NCI-H2107 (cell line): Measurements from ENCODE around the gene LSP1.
A peak's percentile ranks its signal among the peaks of the same experiment; 100 is the strongest.

ENCODE experiments used
- DNase-seq: peaks from one replicate; lab custom pipeline; 2025; lab: John Stamatoyannopoulos, UW

LSP1 gene

DNA sequence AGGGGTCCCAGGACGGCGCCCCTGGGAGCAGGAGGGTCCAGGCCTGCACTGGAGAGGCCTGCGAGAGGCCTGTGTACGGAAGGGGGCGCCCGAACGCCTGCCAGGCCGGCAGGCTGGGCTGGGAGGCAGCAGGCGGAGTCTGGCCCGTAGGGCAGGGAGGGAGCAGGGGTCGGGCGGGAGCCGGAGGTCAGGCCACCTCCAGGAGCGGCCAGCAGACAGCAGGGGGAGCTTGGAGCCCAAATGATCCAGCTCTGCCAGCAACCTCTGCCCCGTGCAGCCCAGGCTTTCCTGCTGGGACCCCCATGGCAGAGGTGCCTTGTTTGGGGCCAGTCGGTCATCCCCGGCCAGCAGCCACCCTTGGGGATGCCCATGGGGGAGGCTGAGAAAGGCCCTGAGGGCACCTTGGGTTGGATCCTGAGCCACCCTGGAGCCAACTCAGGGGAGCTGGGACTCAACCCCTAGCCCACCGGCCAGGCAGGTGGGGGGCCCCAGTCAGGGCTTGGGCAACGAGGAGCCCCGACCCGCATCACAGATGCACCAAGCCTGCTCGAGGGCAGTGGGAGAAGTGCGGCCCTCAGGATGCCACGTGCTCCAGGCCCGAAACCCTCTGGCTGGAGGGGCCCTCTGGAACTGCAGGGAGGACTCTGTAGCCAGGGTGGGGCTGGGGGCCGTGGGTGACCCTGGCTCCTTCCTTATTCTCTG lies 27.7 kb upstream of the LSP1 start:
- DNase-seq: no peak

DNA sequence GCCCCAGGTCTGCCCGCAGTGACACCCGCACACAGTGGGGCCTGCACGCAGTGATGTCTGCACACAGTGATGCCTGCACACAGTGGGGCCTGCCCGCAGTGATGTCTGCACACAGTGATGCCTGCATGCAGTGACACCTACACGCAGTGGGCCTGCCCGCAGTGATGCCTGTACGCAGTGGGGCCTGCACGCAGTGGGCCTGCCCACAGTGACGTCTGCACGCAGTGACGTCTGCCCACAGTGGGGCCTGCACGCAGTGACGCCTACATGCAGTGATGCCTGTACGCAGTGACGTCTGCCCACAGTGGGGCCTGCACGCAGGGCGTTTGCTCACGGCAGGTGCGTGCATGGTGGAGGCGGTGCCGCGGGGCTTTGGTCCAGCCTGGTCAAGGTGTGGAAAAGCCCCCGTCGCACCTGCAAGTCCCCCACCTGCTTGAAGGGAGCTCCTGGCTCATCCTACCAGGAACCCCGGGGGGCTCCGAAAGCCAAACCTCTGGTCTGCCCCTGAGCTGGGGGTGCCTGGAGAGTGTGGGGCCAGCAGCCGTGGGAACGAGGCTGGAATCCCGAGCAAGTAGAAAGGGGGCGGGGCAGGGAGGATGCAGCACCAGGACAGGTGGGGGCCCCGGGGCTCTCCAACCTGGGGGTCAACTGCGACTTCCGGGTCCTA lies 27.0 kb upstream of the LSP1 start:
- DNase-seq: no peak

DNA sequence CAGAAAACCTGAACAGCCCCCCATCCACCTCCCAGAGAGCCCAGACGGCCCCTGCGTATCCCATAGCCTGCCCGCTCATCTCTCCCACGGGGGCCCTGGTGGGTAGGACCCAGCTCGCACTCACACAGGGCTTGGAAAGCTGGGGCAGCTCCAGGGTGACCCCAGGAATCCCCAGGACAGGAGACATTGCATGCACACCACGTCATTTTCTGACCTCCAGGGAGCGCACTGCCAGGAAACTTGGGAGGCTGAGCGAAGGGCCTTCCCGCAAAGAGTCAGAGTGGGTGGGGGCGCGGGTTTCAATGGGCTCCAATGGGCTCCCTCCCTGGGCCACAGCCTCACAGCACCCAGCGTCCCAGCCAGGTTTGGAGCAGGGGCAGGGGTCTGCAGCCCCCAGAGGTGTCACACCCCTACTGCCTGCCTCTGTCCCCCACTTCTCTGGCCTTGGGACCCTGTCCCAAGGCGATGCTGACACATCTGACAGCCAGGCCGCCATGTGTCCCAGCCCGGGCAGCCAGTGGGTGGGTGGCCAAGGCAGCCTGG lies 26.3 kb upstream of the LSP1 start:
- DNase-seq: no peak

DNA sequence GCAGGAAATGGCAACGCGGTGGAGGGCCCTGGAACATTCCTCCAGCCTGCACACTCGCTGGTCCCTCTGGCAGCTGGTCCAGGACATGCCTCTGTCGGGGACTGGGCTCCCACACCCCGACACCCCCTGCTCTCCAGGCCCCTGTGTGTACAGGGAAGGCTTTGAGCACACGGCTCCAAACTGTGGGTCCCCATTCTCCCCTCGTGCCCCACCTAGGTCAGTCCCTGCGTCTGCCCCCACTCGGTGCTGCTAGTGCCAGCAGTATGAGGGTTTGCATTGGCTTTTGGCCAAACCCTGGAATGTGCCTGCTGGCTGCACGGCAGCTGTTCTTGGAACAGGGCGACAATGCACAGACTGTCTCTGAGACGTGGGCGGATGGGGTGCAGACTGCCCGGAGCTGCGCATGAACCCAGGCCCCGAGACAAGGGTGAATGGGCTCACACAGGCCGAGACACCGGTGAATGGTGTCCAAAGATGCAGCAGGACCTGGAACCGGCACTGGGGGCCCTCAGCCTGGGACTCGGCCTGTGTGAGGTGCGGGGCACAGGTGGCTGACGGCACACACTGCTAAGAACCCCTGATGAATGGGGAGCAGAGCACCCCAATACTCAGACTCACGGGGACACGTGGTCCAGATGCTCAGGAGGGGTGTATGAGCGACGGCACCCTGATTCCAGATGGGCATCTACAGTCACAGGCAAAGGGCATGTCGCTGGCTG lies 25.6 kb upstream of the LSP1 start:
- DNase-seq: peak; percentile 21

DNA sequence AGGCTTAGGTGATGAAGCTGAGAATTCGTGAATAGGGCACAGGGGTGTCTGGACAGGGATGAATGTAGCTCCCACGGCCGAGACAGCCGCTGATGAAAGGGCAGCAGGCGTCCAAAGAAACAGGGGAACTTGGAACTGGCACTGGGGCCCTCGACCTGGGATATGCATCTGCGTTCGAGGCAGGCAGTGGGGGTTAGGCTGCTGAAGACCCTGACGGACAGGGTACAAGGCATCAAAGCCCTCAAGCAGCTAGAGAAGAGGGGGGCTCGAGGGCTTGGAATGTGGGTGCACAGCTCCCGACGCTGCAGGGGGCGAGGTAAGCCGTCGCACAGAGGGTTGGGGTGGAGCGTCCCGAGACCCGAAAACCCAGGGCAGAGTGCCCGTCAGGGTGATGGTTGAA lies 25.0 kb upstream of the LSP1 start:
- DNase-seq: no peak

DNA sequence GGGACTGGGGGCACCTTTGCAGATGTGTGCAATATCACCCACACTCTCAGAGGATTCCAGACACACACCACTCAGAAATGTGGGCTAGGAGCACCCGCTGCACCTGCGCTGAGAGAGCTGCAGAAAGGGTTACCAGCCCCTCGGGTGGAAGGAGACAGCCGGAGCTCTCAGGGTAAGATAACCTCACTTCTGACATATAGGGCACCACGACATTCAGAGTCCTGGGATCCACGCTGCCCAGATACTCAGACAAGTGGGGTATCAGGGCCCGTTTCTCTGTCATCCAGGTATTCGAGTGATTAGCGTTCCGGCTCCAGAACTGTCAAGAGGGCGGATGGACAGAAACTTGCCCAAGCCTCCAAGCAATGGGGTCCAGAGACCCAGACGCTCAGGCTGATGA lies 24.3 kb upstream of the LSP1 start:
- no peak for DNase-seq

DNA sequence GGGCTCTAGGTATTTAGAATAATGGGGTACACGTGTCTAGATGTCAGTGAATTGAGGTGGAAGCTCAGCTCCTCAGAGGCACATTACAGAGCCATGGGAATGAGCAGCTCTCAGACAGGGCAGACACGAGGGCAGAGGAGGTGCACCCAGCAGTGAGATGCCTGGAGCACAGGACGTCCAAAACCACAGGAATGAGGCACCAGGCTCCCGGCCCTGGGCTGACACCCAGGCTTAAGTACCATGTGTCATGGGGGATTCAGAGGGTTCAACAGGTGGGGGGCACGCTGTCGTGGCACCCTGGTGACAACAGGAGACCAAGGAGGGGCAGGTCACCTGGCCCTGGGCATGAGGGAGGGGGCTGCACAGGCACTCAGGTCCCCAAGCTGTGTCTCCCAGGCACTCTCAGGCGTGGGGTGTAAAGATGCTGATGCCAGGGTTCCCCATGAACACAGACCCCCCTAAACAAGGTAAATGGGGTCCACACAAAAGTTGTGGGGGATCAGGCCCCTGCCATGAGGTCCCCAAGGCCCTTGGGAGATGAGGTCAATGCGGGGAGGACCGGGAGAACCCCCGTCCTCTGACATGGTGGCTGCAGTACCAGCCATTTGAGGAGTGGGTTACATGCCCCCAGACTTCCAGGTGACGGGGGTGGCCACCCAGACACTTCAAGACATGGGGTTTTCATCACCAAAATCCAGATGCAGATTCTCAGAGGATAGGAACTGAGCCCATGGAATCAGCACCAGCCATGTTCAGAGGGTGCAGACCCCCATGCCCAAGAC lies 23.7 kb upstream of the LSP1 start:
- DNase-seq: no peak

DNA sequence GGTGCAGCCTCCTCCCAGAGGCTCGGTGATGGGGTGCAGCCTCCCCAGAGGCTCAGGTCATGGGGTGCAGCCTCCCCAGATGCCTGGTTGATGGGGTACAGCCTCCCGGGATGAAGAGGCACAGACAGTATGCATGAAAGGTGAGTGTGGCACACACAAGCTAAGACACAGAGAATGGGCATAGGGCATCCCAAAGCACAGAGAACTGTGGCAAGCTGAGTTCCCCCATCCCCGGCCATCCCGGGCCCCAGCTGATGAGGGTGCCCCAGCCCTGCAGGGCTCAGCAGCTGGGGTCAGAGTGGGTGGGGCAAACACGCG lies 22.9 kb upstream of the LSP1 start:
- no peak for DNase-seq

DNA sequence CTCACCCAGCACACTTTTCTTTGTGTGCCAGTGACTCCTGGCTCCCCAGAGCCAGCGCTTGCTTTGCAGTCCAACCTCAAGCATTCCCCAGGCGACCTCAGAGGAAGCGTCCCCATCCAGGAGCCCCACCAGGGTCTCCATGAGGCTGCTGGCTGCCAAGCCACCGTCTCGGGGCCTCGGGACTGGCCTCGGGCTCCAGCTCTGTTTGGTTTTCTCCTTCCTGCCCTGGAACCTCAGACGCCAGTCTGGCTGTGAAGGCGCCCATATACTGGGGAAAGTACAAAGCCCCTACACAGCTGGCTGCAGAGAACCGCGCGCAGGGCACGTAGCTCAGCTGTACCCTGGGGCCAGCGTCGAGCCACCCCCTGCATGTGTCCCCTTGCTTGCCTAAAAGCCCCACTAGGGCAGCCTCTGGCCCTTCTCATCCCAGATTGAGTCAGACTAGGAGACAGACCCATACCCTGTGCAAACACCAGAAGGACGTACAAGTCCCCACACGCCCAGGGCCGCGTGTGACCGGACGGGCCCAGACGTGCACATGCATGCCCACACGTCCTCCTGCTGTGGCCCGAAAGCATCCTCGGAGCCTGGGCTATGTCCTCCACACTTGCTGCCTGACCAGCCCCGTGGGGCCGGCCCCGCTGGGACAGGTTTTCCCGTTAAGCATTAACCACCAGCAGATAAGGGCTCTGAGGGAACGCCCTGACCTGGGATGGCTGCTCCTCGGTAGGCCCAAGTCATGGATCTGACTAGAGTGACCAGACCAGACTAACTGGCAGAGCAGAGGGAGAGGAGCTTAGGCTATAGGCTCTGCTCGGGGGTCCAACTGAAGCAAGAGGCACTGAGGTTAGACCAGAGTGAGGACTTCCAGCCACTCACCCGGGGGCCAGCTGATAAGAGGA lies 22.3 kb upstream of the LSP1 start:
- no peak for DNase-seq

DNA sequence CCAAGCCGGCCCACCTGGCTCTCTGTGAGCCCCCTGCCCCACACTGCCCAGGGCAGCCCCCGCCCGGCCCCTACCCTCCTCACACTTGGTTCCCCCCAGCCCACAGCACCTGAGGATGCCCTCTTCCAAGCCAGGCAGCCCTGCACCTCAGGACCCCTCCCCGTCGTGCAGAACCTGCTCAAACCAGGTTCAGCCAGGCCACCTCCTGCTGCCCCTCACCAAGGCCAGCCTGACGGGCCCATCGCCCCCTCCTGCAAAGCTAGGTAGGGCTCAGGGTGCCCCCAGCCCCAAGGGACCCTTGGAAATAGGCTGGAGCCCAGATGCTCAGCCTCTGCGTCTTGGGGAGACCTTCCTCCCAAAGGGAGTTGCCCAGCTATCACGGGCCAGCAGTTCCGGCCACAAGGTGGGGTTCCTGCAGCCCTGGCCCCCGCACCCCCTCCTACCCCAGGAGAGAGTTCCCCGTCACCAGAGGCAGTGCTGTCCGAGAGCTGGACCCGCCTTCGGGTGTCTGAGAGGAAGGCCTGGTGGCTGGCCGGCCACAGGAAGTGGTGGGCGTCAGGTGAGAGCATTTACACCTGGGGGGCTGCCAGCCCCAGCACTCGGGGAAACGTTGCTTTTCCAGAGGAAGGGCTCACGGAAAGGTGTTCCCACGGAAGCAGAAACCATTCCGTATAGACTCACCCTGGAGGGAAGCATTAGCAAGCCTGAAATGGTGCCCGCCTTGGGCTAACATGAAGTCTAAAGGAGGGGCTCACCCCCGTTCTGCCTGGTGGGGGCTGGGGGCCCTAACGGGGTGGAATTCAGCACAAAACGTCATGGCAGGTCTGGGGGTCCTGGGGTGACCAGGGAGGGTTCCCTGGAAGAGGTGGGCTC lies 21.3 kb upstream of the LSP1 start:
- DNase-seq: no peak

DNA sequence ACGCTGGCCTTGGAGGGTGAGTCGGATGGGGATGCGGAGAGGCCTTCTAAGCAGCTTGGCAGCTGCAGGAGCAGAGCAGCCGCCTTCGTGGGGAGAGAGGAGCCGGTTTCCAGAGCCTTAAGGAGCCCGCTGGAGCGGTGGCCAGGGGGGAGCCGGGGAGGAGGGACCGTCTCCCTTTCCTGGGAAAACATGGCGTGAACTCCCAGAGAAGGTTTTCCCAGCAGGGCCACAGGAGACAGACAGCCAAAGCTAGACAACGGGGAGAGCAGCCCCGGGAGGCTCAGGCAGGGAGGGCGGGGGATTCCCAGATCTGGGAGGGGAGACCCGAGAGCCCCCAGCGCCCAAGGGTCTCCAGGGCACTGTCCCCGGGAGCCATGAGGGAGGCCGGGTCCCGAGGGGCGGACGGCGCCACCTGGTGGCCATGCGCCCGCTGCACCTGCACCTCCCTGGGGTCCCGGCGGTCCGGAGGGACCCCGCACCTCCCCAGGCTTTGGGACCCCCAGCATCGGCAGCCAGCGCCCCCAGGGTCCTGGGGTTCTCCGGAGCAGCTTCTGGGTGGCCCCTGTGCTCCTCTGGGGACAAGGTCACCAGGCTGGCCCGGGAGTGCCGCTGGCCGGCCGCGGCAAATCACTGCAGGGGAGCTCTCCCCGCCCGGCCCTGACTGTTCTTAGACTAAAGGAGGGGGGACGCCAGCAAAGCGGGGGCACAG lies 20.5 kb upstream of the LSP1 start:
- DNase-seq: no peak

DNA sequence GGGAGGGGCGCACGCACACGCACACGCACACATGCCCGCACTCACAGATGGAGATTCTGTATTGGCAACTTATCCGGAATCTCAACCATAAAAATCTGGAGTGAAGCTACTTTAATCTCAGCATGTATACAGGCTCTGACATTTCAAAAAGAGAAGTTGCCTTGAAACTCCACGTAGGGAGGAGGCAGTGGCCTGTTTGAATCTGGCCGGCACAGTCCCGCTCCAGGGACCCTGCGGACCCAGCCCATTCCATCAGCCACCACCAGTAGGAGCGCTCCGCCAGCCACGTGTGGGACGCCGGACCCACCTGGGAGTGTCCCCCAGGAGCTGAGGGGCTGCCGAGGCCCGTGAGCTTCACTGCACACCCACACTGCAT lies 20.0 kb upstream of the LSP1 start:
- DNase-seq: no peak

DNA sequence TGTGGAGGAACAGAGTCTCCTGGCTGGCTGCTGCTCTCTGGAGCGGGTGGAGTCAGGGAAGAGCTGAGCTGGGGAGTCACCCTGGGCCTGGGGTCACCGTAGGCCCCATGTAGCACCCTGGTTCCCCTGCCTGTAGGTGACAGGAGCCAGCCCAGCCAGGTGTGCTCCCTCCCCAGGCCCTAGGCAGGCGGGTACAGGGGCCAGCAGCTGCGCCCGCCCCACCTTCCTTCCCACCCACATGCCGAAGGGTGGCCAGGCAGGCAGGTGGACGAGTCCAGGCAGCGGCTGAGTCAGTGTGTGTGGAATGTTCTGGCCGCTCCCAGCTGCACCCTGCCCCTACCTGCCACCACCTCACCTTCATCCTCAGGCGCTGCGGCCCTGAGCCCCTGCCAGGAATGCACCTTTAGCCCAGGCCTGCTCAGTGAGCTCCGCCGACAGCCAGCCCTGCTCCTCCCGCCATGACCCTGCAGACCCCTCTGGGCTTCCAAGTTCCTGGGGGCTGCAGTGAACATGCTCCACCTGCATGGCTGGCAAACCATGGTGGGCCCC lies 18.7 kb upstream of the LSP1 start:
- DNase-seq: no peak

DNA sequence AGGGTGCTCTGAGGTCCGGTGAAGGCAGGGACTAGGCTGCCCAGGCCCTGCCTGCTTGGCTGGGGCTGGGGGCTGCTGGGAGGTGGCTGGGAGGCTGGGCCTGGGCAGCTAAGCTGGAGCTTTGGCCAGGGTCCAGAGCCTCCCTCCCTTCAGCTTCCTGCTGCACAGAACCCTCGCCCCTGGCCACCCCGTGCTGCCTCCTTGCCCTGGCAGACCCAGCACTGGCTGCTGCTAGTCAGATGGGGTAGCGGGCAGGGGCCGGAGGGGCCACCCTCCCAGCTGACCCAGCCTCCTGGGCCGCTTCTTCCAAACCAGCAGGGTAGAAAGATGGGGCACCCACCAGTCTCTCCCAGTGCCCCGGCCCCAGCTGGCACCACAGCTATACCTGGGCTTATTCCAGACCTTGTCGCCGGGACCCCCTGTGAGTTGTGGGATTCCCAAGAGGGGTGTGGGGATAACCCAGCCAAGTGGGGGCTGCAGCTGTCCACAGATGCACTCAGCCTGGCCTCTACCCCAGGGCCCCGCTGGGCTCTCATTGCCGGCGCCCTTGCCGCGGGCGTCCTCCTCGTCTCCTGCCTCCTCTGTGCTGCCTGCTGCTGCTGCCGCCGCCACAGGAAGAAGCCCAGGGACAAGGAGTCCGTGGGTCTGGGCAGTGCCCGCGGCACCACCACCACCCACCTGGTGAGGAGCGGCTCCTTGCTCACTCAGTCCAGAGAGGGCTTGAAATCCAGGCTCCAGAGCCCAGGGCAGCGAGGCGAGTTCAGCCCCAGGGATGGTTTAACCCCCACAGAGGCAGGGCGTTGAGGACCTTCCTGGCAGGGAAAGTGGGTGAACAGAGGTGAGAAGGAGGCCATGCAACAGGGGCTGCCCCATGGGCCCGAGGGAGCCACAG lies 17.9 kb upstream of the LSP1 start, which contains the start of gene SYT8:
Gene SYT8 (plus strand): TSS at position 212 of the 892 bp plus-strand sequence. CDS start 116 bp downstream, at position 328.
- DNase-seq: no peak

DNA sequence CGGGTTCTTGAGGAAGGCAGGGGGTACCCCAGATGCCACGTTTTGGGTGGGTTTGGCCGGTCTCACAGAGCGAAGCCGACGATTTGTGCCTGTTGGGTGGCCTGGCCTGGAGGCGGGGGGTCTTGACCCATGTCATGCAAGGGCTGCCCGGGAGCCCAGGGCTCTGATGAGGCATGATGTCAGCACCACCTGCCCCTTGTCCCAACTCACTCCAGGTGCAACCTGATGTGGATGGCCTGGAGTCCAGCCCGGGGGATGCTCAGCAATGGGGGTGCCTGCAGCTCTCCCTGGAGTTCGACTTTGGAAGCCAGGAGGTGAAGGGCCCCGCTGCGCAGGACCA lies 17.2 kb upstream of the LSP1 start:
- no peak for DNase-seq

DNA sequence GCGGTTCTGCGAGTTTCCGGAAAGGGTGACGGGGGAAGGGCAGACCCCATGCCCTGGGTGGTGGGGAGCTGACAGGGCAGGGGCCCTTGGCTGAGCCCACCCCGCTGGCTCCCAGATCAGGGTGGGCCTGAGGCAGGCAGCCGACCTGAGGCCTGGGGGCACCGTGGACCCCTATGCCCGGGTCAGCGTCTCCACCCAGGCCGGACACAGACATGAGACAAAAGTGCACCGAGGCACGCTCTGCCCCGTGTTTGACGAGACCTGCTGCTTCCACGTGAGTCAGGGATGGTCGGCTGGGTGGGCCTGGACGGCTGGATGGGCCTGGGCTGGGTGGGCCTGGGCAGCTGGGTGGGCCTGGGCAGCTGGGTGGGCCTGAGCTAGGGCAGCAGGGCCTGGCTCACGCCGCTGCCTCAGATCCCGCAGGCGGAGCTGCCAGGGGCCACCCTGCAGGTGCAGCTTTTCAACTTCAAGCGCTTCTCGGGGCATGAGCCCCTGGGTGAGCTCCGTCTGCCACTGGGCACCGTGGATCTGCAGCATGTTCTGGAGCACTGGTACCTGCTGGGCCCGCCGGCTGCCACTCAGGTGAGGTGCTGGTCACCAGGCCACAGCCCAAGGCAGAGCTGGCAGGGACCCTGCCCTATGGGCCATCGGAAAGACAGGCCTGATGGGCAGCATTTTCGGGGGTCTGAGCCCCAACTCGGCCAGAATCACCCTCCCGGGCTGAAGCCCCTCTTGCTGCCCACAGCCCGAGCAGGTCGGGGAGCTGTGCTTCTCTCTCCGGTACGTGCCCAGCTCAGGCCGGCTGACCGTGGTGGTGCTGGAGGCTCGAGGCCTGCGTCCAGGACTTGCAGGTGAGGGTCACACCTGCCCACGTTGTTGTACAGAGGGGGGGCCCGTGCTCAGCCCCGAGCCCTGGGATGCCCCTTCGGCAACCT lies 16.6 kb upstream of the LSP1 start:
- no peak for DNase-seq
